HepG2 (cell line): Measurements from ENCODE around the gene FCHO1. TPM values are rescaled to one million over a fixed set of nuclear protein-coding genes. Genes with fewer than 3 reads are reported as not detected.

Experiments used
- ATAC-seq: fragments of 200-7000 bp; cut with Tn5 transposase; 3 replicates; pipeline ENCODE4 v1.9.1; 2020; ENCODE audit warnings: mild to moderate bottlenecking, moderate library complexity
- BruUV-seq: library from RNA; stranded (reverse); fragments of 400-500 nt; replicated peaks from 2 replicates; lab custom pipeline; 2021; lab: Mats Ljungman, UMichigan
- CTCF ChIA-PET: fragments of 300-600 bp; formaldehyde crosslinking; extraction: SDS; loops from one replicate; lab custom pipeline; 2021; ENCODE audit warnings: low total read pairs, inconsistent platforms, low intra/inter-chr PET ratio; lab: Yijun Ruan, JAX
- POLR2A ChIA-PET: fragments of 350-600 bp; sonication (Branson Sonifier 250); formaldehyde crosslinking; loops from one replicate; lab custom pipeline; 2020; ENCODE audit warnings: antibody characterized with exemption, inconsistent platforms; lab: Yijun Ruan, JAX
- DNase-seq: peaks from one replicate; pipeline ENCODE4 v3.0.0-alpha.2; 2015; ENCODE audit warnings: low spot score
- FAIRE-seq: peaks from 3 replicates; lab custom pipeline; 2011; peaks lifted over from hg19 to GRCh38; lab: Jason Lieb, UNC
- H2AFZ ChIP-seq: one replicate; pipeline ENCODE4 v1.6.1; 2011; ENCODE audit warnings: low read length, inconsistent platforms
- H3K27ac ChIP-seq: fragments of 300-600 bp; 3 replicates; pipeline ENCODE4 v1.8.0; 2011; ENCODE audit warnings: mixed run types, mild to moderate bottlenecking, mixed read lengths, low read length, inconsistent platforms; ENCODE audit not compliant: insufficient read depth; ENCODE audit errors: extremely low read length
- H3K27me3 ChIP-seq, 2 experiments: fragments of 200-600 bp in 1 of 2; 2 replicates in 1 of 2; 3 replicates in 1 of 2; pipeline versions ENCODE4 v1.6.0 to v1.8.0; 2011; ENCODE audit warnings: low read length in 2 of 2, mild to moderate bottlenecking in 2 of 2, moderate library complexity in 2 of 2, inconsistent platforms in 1 of 2; ENCODE audit not compliant: insufficient read depth in 2 of 2, control insufficient read depth in 1 of 2
- H3K36me3 ChIP-seq, 2 experiments: fragments of 200-600 bp in 1 of 2; replicated peaks in 1 of 2; 2 replicates in 1 of 2; 3 replicates in 1 of 2; pipeline versions ENCODE4 v1.5.1 to v1.8.0; 2011; ENCODE audit warnings: low read length in 2 of 2, inconsistent platforms in 1 of 2; ENCODE audit not compliant: insufficient read depth in 2 of 2, control insufficient read depth in 1 of 2
- H3K4me1 ChIP-seq: 2 replicates; pipeline ENCODE4 v1.5.1; 2012; ENCODE audit warnings: low read length, inconsistent platforms; ENCODE audit not compliant: insufficient read depth
- H3K4me2 ChIP-seq: 2 replicates; pipeline ENCODE4 v1.6.0; 2011; ENCODE audit warnings: low read depth, low read length, inconsistent platforms
- H3K4me3 ChIP-seq, 3 experiments: fragments of 200-600 bp in 1 of 3; sonication (generic), shearing (Covaris generic) in 1 of 3; replicated peaks in 1 of 3; 2 replicates each; pipeline ENCODE4 v1.5.1; 2011 to 2016; ENCODE audit warnings: low read length in 3 of 3, inconsistent platforms in 2 of 3, low read depth in 2 of 3, mild to moderate bottlenecking in 2 of 3, control low read depth in 1 of 3, mixed read lengths in 1 of 3; ENCODE audit not compliant: insufficient read depth in 1 of 3
- H3K79me2 ChIP-seq: one replicate; pipeline ENCODE4 v1.6.1; 2011; ENCODE audit warnings: low read length, inconsistent platforms; ENCODE audit not compliant: insufficient read depth
- H3K9ac ChIP-seq: 2 replicates; pipeline ENCODE4 v1.6.0; 2011; ENCODE audit warnings: mild to moderate bottlenecking, low read depth, low read length, inconsistent platforms; ENCODE audit not compliant: insufficient read depth
- H3K9me3 ChIP-seq: 2 replicates; pipeline ENCODE4 v1.5.1; 2012; ENCODE audit warnings: mild to moderate bottlenecking, low read length
- H4K20me1 ChIP-seq: 2 replicates; pipeline ENCODE4 v1.6.0; 2011; ENCODE audit warnings: inconsistent platforms, mild to moderate bottlenecking, low read length, moderate library complexity; ENCODE audit not compliant: insufficient read depth
- FOSL1 ChIP-seq: sonication (generic); formaldehyde crosslinking; IDR thresholded peaks from 2 replicates; pipeline ENCODE4 v1.9.0; 2021; ENCODE audit warnings: missing genetic modification reagents, borderline replicate concordance
- JUNB ChIP-seq: sonication (generic); formaldehyde crosslinking; IDR thresholded peaks from 2 replicates; pipeline ENCODE4 v1.8.0; 2022; ENCODE audit warnings: missing genetic modification reagents, mild to moderate bottlenecking, borderline replicate concordance
- NR2F2 ChIP-seq: IDR thresholded peaks from 2 replicates; pipeline ENCODE4 v1.6.1; 2012; ENCODE audit warnings: low read depth, inconsistent platforms, borderline replicate concordance
- SNAI1 ChIP-seq: sonication (generic); formaldehyde crosslinking; IDR thresholded peaks from 2 replicates; pipeline ENCODE4 v1.5.0; 2020; ENCODE audit warnings: mild to moderate bottlenecking, missing genetic modification reagents, borderline replicate concordance
- TEAD2 ChIP-seq: sonication (generic); formaldehyde crosslinking; IDR thresholded peaks from 2 replicates; pipeline ENCODE4 v1.9.0; 2021; ENCODE audit warnings: missing genetic modification reagents
- ZMYM3 ChIP-seq: sonication (generic); formaldehyde crosslinking; IDR thresholded peaks from 2 replicates; pipeline ENCODE4 v1.5.1; 2020; ENCODE audit warnings: mild to moderate bottlenecking, missing genetic modification reagents
- ZNF563 ChIP-seq: sonication (generic); formaldehyde crosslinking; IDR thresholded peaks from 2 replicates; pipeline ENCODE4 v1.8.0; 2022; ENCODE audit warnings: mild to moderate bottlenecking, moderate library complexity, missing genetic modification reagents
- ZNF768 ChIP-seq: sonication (generic); formaldehyde crosslinking; IDR thresholded peaks from 2 replicates; pipeline ENCODE4 v1.4.0; 2020; ENCODE audit warnings: missing genetic modification reagents
- ZNF788 ChIP-seq: sonication (generic); formaldehyde crosslinking; IDR thresholded peaks from 2 replicates; pipeline ENCODE4 v1.5.0; 2020; ENCODE audit warnings: mild to moderate bottlenecking, missing genetic modification reagents, borderline replicate concordance
- WGBS: methylation state at CpG from one replicate; pipeline ENCODE4 v1.1.6; 2017; ENCODE audit warnings: low lambda C conversion rate; 5-methylcytosine and 5-hydroxymethylcytosine counted together
- in situ Hi-C: cut with HindIII; loops from 2 replicates; pipeline ENCODE4 v1.10.0; 2017; ENCODE audit warnings: low pct_unique_long_range_greater_than_20kb; ENCODE audit not compliant: extremely low pct_ligation_motif_present
- intact Hi-C: fragments of 100-400 bp; cut with micrococcal nuclease; formaldehyde crosslinking; loops from one replicate; pipeline ENCODE4 v1.10.0; 2022; ENCODE audit not compliant: unreplicated experiment
- polyA plus RNA-seq, 8 experiments: library from polyadenylated mRNA; depleted of rRNA in 3 of 8; stranded (reverse) in 7 of 8; unstranded in 1 of 8; fragments of >200 nt; fragmentation: Illumina TruSeq in 4 of 8; extraction: Trizol in 4 of 8; gene quantifications; 2 replicates each; pipeline versions ENCODE4 v1.2.1 to v1.2.3, GENCODE V29; 2011 to 2016; ENCODE audit warnings: low read depth in 4 of 8, missing spikeins in 1 of 8, mixed read lengths in 1 of 8; ENCODE audit not compliant: insufficient read depth in 1 of 8
- total RNA-seq, 5 experiments: library from RNA; depleted of rRNA; stranded (reverse); fragments of >200 nt; fragmentation: Illumina TruSeq; extraction: Trizol; gene quantifications; 2 replicates each; pipeline ENCODE4 v1.2.3, GENCODE V29; 2016; ENCODE audit warnings: low read depth in 1 of 5
- TF ChIP-seq, protein P1 (sequence below): sonication (generic); formaldehyde crosslinking; IDR thresholded peaks from 2 replicates; pipeline ENCODE4 v1.5.0; 2020; ENCODE audit warnings: missing genetic modification reagents

The FCHO1 gene
- total and polyA plus RNA-seq, 2 of the 13 experiments (the other 11 are each of a cell fraction or from before 2014, with no cell fraction given), result 1.3 to 3.1 TPM

DNA sequence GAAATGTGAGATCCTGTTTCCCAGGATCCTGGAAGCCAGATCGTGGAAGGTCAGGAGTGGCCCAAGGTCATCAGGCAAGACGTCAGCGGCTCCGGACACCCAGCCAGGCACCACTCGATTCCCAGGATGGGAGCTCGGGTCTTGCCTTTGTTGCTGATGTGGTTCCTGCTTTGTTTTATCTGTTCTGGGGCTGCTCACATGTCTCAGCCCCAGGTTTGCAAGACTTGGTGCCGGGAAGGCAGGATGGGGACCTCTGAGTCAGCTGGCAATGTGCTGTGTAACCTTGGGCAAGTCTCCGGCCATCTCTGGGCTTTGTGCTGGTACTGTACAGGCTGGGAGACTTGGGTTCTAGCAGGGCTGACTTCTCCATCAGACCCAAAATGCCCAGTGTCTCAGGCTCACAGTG lies 1.4 kb upstream of the FCHO1 start (continued):
- TF ChIP-seq ZNF768 (peak; percentile 99), ZNF788 (CRISPR knock-in tag) (no peak), ZMYM3 (CRISPR knock-in tag) (peak; percentile 87), TEAD2 (no peak), FOSL1 (CRISPR knock-in tag) (no peak)

DNA sequence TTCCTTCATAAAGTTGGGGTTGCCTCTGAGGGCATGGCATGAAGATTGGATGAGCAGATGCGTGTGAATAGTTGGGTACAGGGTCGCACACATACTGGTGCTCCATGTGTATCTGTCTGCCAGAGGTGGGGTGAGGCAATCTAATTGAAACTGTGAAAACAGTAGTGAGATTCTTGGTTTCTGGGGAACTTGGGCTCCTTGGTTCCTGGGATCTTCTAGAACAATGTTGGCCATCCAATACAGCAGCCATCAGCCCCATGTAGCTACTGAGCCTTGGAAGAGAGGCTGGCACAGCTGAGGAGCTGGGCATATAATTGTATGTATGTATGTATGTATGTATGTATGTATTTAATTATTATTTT lies 616 bp downstream of the FCHO1 start:
- TF ChIP-seq SNAI1 (CRISPR knock-in tag), result no peak
- TF ChIP-seq JUNB, result no peak
- TF ChIP-seq ZNF563 (CRISPR knock-in tag), result no peak
- TF ChIP-seq NR2F2, result no peak
- TF ChIP-seq, protein P1, sequence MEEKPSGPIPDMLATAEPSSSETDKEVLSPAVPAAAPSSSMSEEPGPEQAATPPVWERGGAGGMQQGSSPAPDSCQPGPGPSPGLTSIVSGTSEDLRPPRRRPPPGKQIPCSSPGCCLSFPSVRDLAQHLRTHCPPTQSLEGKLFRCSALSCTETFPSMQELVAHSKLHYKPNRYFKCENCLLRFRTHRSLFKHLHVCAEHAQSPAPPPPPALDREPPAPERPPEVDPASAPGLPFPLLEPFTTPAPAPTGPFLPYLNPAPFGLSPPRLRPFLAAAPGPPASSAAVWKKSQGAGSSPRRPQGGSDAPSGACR, result no peak
- Histone ChIP-seq H3K27me3 (no peaks in the 10 kb centered on the region), H3K9me3 (no peaks in the 10 kb centered on the region), H4K20me1 (no peaks in the 10 kb centered on the region), H3K79me2 (no peaks in the 10 kb centered on the region), H3K4me1 (peaks cover 68% of the 10 kb centered on the region), H3K4me2 (peak overlapping the region; percentile 79), H3K4me3 (peak overlapping the region; percentile 22 to 53 (median 47); a peak in 4 of 6 replicates), H3K9ac (no peak overlapping the region; the same call in 1 of the 2 replicates), H3K36me3 (no peaks in the 10 kb centered on the region), H3K27ac (peak overlapping the region; percentile 19), H2AFZ (no peak overlapping the region)
- 81% methylated on average over 2 of the region's 2 CpGs for WGBS
- ATAC-seq (no peak), FAIRE-seq (no peak), DNase-seq (no peak)
- no TSS peak for BruUV-seq
- in situ Hi-C loops, result no loop called here
- ChIA-PET POLR2A (no interaction called here), CTCF (no interaction called here)
- intact Hi-C loops, result no loop called here
